HL-60 (cell line): ENCODE results near the gene SASH1.

Experiments used
- POLR2AphosphoS5 ChIP-seq: IDR thresholded peaks from 2 replicates; pipeline ENCODE4 v1.6.1; 2012; ENCODE audit warnings: low read depth
- TF ChIP-seq, protein P1 (sequence below): IDR thresholded peaks from one replicate; pipeline ENCODE4 v1.5.1; 2011; ENCODE audit warnings: low read length, control low read depth, inconsistent platforms; ENCODE audit not compliant: insufficient read depth

DNA sequence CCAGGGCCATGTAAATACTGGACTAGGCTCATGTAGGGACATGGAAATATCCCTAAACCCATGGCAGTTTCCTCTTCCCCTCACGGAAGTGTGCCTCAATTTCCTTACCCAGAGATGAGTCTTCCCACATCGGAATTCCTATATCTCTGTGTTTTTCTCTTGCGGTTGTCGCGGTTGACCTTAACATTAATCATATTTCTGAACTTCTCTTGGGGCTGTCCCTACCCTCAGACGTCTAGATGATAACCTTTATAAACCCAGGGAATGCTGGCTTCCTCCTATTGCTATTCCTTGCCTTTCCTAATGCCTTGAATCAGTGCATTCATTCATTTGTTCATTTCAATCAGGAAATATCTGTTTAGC is 160.1 kb downstream of the SASH1 start:
- TF ChIP-seq, protein P1, sequence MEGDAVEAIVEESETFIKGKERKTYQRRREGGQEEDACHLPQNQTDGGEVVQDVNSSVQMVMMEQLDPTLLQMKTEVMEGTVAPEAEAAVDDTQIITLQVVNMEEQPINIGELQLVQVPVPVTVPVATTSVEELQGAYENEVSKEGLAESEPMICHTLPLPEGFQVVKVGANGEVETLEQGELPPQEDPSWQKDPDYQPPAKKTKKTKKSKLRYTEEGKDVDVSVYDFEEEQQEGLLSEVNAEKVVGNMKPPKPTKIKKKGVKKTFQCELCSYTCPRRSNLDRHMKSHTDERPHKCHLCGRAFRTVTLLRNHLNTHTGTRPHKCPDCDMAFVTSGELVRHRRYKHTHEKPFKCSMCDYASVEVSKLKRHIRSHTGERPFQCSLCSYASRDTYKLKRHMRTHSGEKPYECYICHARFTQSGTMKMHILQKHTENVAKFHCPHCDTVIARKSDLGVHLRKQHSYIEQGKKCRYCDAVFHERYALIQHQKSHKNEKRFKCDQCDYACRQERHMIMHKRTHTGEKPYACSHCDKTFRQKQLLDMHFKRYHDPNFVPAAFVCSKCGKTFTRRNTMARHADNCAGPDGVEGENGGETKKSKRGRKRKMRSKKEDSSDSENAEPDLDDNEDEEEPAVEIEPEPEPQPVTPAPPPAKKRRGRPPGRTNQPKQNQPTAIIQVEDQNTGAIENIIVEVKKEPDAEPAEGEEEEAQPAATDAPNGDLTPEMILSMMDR: no peak
- no peak for TF ChIP-seq POLR2AphosphoS5
